H1 (cell line): ENCODE data around the gene RAB39B. TPM values are rescaled to one million over a fixed set of nuclear protein-coding genes. Genes with fewer than 3 reads are reported as not detected.

Experiments
- CTCF ChIA-PET: fragments of 300-600 bp; sonication (Branson Sonifier 250); formaldehyde crosslinking; loops from one replicate; lab custom pipeline; 2021; ENCODE audit not compliant: partially characterized antibody; lab: Charles Lee
- POLR2A ChIA-PET: fragments of 300-600 bp; sonication (Branson Sonifier 250); formaldehyde crosslinking; loops from one replicate; lab custom pipeline; 2021; ENCODE audit warnings: inconsistent platforms; ENCODE audit not compliant: partially characterized antibody; lab: Charles Lee
- DNase-seq, 2 experiments: peaks; one replicate each; pipeline versions ENCODE4 v3.0.0 to v3.0.0-alpha.2; 2010 to 2022; ENCODE audit warnings: low spot score in 2 of 2, low read depth in 1 of 2, mixed read lengths in 1 of 2
- FAIRE-seq: peaks from 2 replicates; lab custom pipeline; 2011; peaks lifted over from hg19 to GRCh38; lab: Jason Lieb, UNC
- H2AFZ ChIP-seq: 2 replicates; pipeline ENCODE4 v1.8.1; 2012; ENCODE audit warnings: low read length, inconsistent platforms
- H2AK5ac ChIP-seq: 2 replicates; pipeline ENCODE4 v1.6.1; 2013; ENCODE audit warnings: low read depth, low read length
- H2BK120ac ChIP-seq: replicated peaks from 2 replicates; pipeline ENCODE3; 2013; ENCODE audit warnings: low read depth, low read length, inconsistent platforms
- H2BK12ac ChIP-seq: 2 replicates; pipeline ENCODE4 v1.6.1; 2013; ENCODE audit warnings: low read depth, low read length
- H2BK15ac ChIP-seq: 2 replicates; pipeline ENCODE4 v1.6.1; 2013; ENCODE audit warnings: low read length
- H2BK20ac ChIP-seq: 2 replicates; pipeline ENCODE4 v1.6.1; 2013; ENCODE audit warnings: low read length
- H2BK5ac ChIP-seq: 2 replicates; pipeline ENCODE4 v1.6.1; 2013; ENCODE audit warnings: low read depth, low read length
- H3K14ac ChIP-seq: 2 replicates; pipeline ENCODE4 v1.6.1; 2013; ENCODE audit warnings: inconsistent platforms; ENCODE audit not compliant: insufficient read length
- H3K18ac ChIP-seq: 2 replicates; pipeline ENCODE4 v1.6.1; 2013; ENCODE audit warnings: low read length; ENCODE audit errors: extremely low read depth
- H3K23ac ChIP-seq: 2 replicates; pipeline ENCODE4 v1.6.1; 2013; ENCODE audit warnings: inconsistent platforms; ENCODE audit not compliant: insufficient read length
- H3K23me2 ChIP-seq: 2 replicates; pipeline ENCODE4 v1.6.1; 2013; ENCODE audit warnings: low read depth, low read length
- H3K27ac ChIP-seq: 2 replicates; pipeline ENCODE4 v1.6.1; 2011; ENCODE audit warnings: low read depth, low read length, inconsistent platforms
- H3K27me3 ChIP-seq, 4 experiments: replicated peaks in 1 of 4; 1 replicate in 1 of 4; 2 replicates in 3 of 4; pipeline versions ENCODE4 v1.6.1 to v1.8.1; 2011 to 2013; ENCODE audit warnings: low read length in 3 of 4, mild to moderate bottlenecking in 3 of 4, inconsistent platforms in 2 of 4, mixed read lengths in 2 of 4, moderate library complexity in 1 of 4; ENCODE audit not compliant: control insufficient read depth in 3 of 4, insufficient read depth in 3 of 4; ENCODE audit errors: extremely low read depth in 1 of 4
- H3K36me3 ChIP-seq, 4 experiments: 2 replicates each; pipeline versions ENCODE4 v1.6.1 to v1.8.1; 2011 to 2013; ENCODE audit warnings: mild to moderate bottlenecking in 4 of 4, low read length in 3 of 4, moderate library complexity in 2 of 4, control low read depth in 1 of 4, inconsistent platforms in 1 of 4; ENCODE audit not compliant: insufficient read depth in 4 of 4, control insufficient read depth in 2 of 4
- H3K4ac ChIP-seq: replicated peaks from 2 replicates; pipeline ENCODE3; 2013; ENCODE audit warnings: low read length, low read depth, mixed read lengths, inconsistent platforms; ENCODE audit not compliant: insufficient read length
- H3K4me1 ChIP-seq, 4 experiments: replicated peaks in 1 of 4; 1 replicate in 1 of 4; 2 replicates in 3 of 4; pipeline versions ENCODE4 v1.6.1 to v1.8.1; 2011 to 2013; ENCODE audit warnings: low read length in 3 of 4, inconsistent platforms in 2 of 4, mixed read lengths in 1 of 4; ENCODE audit not compliant: insufficient read depth in 4 of 4, control insufficient read depth in 3 of 4
- H3K4me2 ChIP-seq, 2 experiments: 2 replicates each; pipeline versions ENCODE4 v1.6.1 to v1.8.1; 2011 to 2013; ENCODE audit warnings: low read depth in 2 of 2, low read length in 2 of 2, control low read depth in 1 of 2, inconsistent platforms in 1 of 2, mild to moderate bottlenecking in 1 of 2; ENCODE audit not compliant: insufficient read depth in 1 of 2
- H3K4me3 ChIP-seq, 4 experiments: fragments of 200-600, 300-600 bp in 1 of 4; sonication (generic), shearing (Covaris generic), sonication (Bioruptor Twin) in 1 of 4; 2 replicates each; pipeline versions ENCODE4 v1.5.1 to v1.8.1; 2011 to 2016; ENCODE audit warnings: low read length in 4 of 4, low read depth in 3 of 4, control low read depth in 2 of 4, inconsistent platforms in 2 of 4, mild to moderate bottlenecking in 2 of 4, mixed read lengths in 1 of 4, moderate library complexity in 1 of 4; ENCODE audit not compliant: insufficient read depth in 2 of 4; ENCODE audit errors: extremely low read depth in 1 of 4
- H3K56ac ChIP-seq: replicated peaks from 2 replicates; pipeline ENCODE3; 2013; ENCODE audit warnings: low read depth, mild to moderate bottlenecking, mixed read lengths, low read length, inconsistent platforms; ENCODE audit not compliant: insufficient read length
- H3K79me1 ChIP-seq: 2 replicates; pipeline ENCODE4 v1.6.1; 2013; ENCODE audit warnings: low read depth, low read length, control low read depth
- H3K79me2 ChIP-seq, 2 experiments: 2 replicates each; pipeline versions ENCODE4 v1.6.1 to v1.8.1; 2012 to 2013; ENCODE audit warnings: low read length in 2 of 2, mild to moderate bottlenecking in 2 of 2, inconsistent platforms in 1 of 2; ENCODE audit not compliant: insufficient read depth in 2 of 2, control insufficient read depth in 1 of 2
- H3K9ac ChIP-seq, 4 experiments: replicated peaks in 1 of 4; 1 replicate in 1 of 4; 2 replicates in 3 of 4; pipeline versions ENCODE4 v1.6.1 to v1.8.1; 2011 to 2013; ENCODE audit warnings: low read depth in 3 of 4, low read length in 3 of 4, control low read depth in 2 of 4, mild to moderate bottlenecking in 2 of 4, moderate library complexity in 2 of 4, inconsistent platforms in 1 of 4; ENCODE audit errors: extremely low read depth in 1 of 4
- H3K9me3 ChIP-seq, 2 experiments: 2 replicates each; pipeline versions ENCODE4 v1.6.1 to v1.8.1; 2012 to 2013; ENCODE audit warnings: mild to moderate bottlenecking in 2 of 2, moderate library complexity in 2 of 2, control low read depth in 1 of 2, inconsistent platforms in 1 of 2, low read depth in 1 of 2, low read length in 1 of 2, mixed read lengths in 1 of 2; ENCODE audit not compliant: insufficient read depth in 2 of 2
- H4K20me1 ChIP-seq, 2 experiments: replicated peaks in 1 of 2; 2 replicates each; pipeline versions ENCODE3 to v1.8.1; 2011 to 2013; ENCODE audit warnings: inconsistent platforms in 2 of 2, low read length in 2 of 2, mild to moderate bottlenecking in 1 of 2; ENCODE audit not compliant: insufficient read depth in 2 of 2, control insufficient read depth in 1 of 2
- H4K5ac ChIP-seq: 2 replicates; pipeline ENCODE4 v1.6.1; 2013; ENCODE audit warnings: low read length, low read depth, mixed read lengths, inconsistent platforms; ENCODE audit not compliant: insufficient read length
- H4K8ac ChIP-seq: 2 replicates; pipeline ENCODE4 v1.8.0; 2013; ENCODE audit warnings: mild to moderate bottlenecking, moderate library complexity, low read length, inconsistent platforms; ENCODE audit not compliant: insufficient read depth; ENCODE audit errors: extremely low read depth
- H4K91ac ChIP-seq: replicated peaks from 2 replicates; pipeline ENCODE3; 2013; ENCODE audit warnings: low read length, mixed read lengths, inconsistent platforms; ENCODE audit not compliant: insufficient read length
- BACH1 ChIP-seq: IDR thresholded peaks from 2 replicates; pipeline ENCODE4 v1.6.1; 2012; ENCODE audit warnings: low read length, improper control_type of control experiment
- BCL11A ChIP-seq, 2 experiments: IDR thresholded peaks; one replicate each; pipeline ENCODE4 v1.6.1; 2011; ENCODE audit warnings: low read depth in 2 of 2, low read length in 2 of 2, mild to moderate bottlenecking in 2 of 2
- CEBPB ChIP-seq: IDR thresholded peaks from 2 replicates; pipeline ENCODE4 v1.6.1; 2012; ENCODE audit warnings: low read depth, low read length
- CREB1 ChIP-seq: IDR thresholded peaks from 2 replicates; pipeline ENCODE4 v1.6.1; 2012; ENCODE audit warnings: inconsistent platforms
- EGR1 ChIP-seq: IDR thresholded peaks from 2 replicates; pipeline ENCODE4 v1.6.1; 2011; ENCODE audit warnings: low read depth, low read length, borderline replicate concordance
- HDAC6 ChIP-seq: IDR thresholded peaks from one replicate; pipeline ENCODE4 v1.7.1; 2012; ENCODE audit warnings: low read depth, mild to moderate bottlenecking, inconsistent platforms, low read length, moderate library complexity
- NRF1 ChIP-seq: IDR thresholded peaks from 2 replicates; pipeline ENCODE4 v1.6.1; 2011; ENCODE audit warnings: mild to moderate bottlenecking, low read depth, low read length, improper control_type of control experiment
- PHF8 ChIP-seq: fragments of 200-600 bp; sonication (generic); conservative IDR thresholded peaks from 2 replicates; pipeline ENCODE4 v1.7.1; 2012; ENCODE audit warnings: low read depth, mild to moderate bottlenecking, inconsistent platforms, low read length, moderate library complexity
- POU5F1 ChIP-seq: IDR thresholded peaks from 2 replicates; pipeline ENCODE4 v1.6.1; 2011; ENCODE audit warnings: low read depth, mild to moderate bottlenecking, low read length, moderate library complexity
- RXRA ChIP-seq: IDR thresholded peaks from 2 replicates; pipeline ENCODE4 v1.6.1; 2011; ENCODE audit warnings: low read depth, mild to moderate bottlenecking, low read length, moderate library complexity; ENCODE audit not compliant: insufficient read depth
- SAP30 ChIP-seq: fragments of 300-600 bp; sonication (generic); IDR thresholded peaks from 2 replicates; pipeline ENCODE4 v1.7.1; 2012; ENCODE audit warnings: low read length, moderate library complexity, mild to moderate bottlenecking, inconsistent platforms; ENCODE audit not compliant: insufficient read depth, insufficient replicate concordance
- SIX5 ChIP-seq: IDR thresholded peaks from 2 replicates; pipeline ENCODE4 v1.6.1; 2011; ENCODE audit warnings: mild to moderate bottlenecking, low read depth, low read length
- TAF1 ChIP-seq: IDR thresholded peaks from 2 replicates; pipeline ENCODE4 v1.6.1; 2011; ENCODE audit warnings: mild to moderate bottlenecking, low read depth, low read length
- TEAD4 ChIP-seq: IDR thresholded peaks from 2 replicates; pipeline ENCODE4 v1.6.1; 2012; ENCODE audit warnings: low read depth, low read length, inconsistent platforms, mixed read lengths
- ZNF274 ChIP-seq: IDR thresholded peaks from 2 replicates; pipeline ENCODE4 v1.7.0; 2012; ENCODE audit warnings: low read length, borderline replicate concordance; ENCODE audit errors: extremely low read depth
- polyA plus RNA-seq, 7 experiments: library from polyadenylated mRNA; depleted of rRNA in 3 of 7; stranded (reverse) in 5 of 7; unstranded in 2 of 7; fragments of >200 nt in 5 of 7; fragments of 200-250 nt in 2 of 7; gene quantifications; 1 replicate in 5 of 7; 2 replicates in 1 of 7; 4 replicates in 1 of 7; pipeline versions ENCODE4 v1.2.1 to v1.2.3, GENCODE V29; 2011 to 2013; ENCODE audit warnings: missing spikeins in 2 of 7, mixed read lengths in 2 of 7
- total RNA-seq: library from RNA; stranded (reverse); fragmentation: NEBNext Ultra II Directional; extraction: Animal tissue kit (Norgen Biotek cat#: 25700); gene quantifications from 2 replicates; pipeline ENCODE4 v1.2.1, GENCODE V29; 2021
- TF ChIP-seq, protein P1 (sequence below): IDR thresholded peaks from 2 replicates; pipeline ENCODE4 v1.6.1; 2011; ENCODE audit warnings: low read depth, mild to moderate bottlenecking, low read length; ENCODE audit not compliant: insufficient read depth

Gene RAB39B
- total and polyA plus RNA-seq, 2 of the 8 experiments (the other 6 are each of a cell fraction or from before 2014, with no cell fraction given): 3.1 to 9.3 TPM

- ChIA-PET CTCF (no interaction called here), POLR2A (no interaction called here)
- Histone ChIP-seq H3K27ac (no peak overlapping the region), H3K9me3 (no peaks in the 10 kb centered on the region), H4K5ac (no peak overlapping the region), H3K23me2 (no peaks in the 10 kb centered on the region), H2AFZ (no peak overlapping the region), H4K91ac (no peak overlapping the region), H2BK5ac (no peak overlapping the region), H2BK120ac (no peak overlapping the region), H2BK20ac (no peak overlapping the region), H2BK12ac (no peak overlapping the region), H3K27me3 (no peaks in the 10 kb centered on the region), H3K36me3 (peaks cover 0 to 33% (median 7%) of the 10 kb centered on the region in 4 experiments; a peak in 4 of 8 replicates), H4K8ac (no peak overlapping the region), H3K4ac (no peak overlapping the region), H3K4me1 (no peaks in the 10 kb centered on the region), H2AK5ac (no peak overlapping the region), H2BK15ac (no peak overlapping the region), H3K79me2 (peaks cover 0 to 2% of the 10 kb centered on the region in 2 experiments; a peak in 1 of 4 replicates), H3K4me2 (no peak overlapping the region), H3K56ac (no peak overlapping the region), H3K23ac (no peak overlapping the region), H3K79me1 (no peaks in the 10 kb centered on the region), H3K9ac (no peak overlapping the region), H3K18ac (no peak overlapping the region), H3K4me3 (no peak overlapping the region), H4K20me1 (peaks cover 0 to 3% of the 10 kb centered on the region in 2 experiments), H3K14ac (no peak overlapping the region)
- no peak for FAIRE-seq
- no peak for DNase-seq
- TF ChIP-seq EGR1 (no peak), TEAD4 (no peak), ZNF274 (no peak), PHF8 (no peak), TAF1 (no peak), CREB1 (no peak), BACH1 (no peak), CEBPB (no peak), SIX5 (no peak), POU5F1 (no peak), HDAC6 (no peak), BCL11A (IDR thresholded peaks at IDR 0.05; ENCODE audit: low read depth in 2 of 2, low read length in 2 of 2) (no peak), RXRA (no peak), NRF1 (no peak), SAP30 (no peak)
- TF ChIP-seq, protein P1, sequence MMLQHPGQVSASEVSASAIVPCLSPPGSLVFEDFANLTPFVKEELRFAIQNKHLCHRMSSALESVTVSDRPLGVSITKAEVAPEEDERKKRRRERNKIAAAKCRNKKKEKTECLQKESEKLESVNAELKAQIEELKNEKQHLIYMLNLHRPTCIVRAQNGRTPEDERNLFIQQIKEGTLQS: no peak
These were observed 33.1 kb downstream of the RAB39B start for GRCh38 chrX:155231163-155231562.
